ENCODE measurements around the gene CELSR3. TPM values are rescaled to one million over a fixed set of nuclear protein-coding genes. Genes with fewer than 3 reads are reported as not detected.

The CELSR3 gene
- total and polyA plus RNA-seq, 2 donors, result 0.48 to 0.79 TPM

DNA sequence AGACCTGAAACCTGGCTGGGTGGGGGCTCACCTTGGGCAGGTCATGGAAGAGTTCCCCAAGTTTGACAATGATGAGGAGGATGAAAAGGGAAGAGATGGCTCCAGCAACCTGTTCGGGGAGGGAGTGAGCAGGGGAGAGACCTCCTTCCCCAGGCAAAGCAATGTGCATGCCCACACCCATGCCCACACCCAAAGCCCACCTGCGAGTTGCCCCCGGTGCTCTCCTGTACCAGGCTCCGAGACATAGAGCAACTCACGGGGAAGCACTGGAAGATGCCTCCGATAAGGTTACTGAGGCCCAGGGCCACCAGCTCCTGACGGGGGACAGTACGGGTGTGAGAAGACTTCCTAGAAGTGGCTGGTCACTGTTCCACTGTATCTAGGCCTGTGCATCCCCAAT, 32.3 kb downstream of the CELSR3 start:
- no peak overlapping the region for H3K27ac ChIP-seq (ENCODE audit: low read depth)
- no peaks in the 10 kb centered on the region for H3K4me1 ChIP-seq (ENCODE audit: insufficient read depth)
- 95% methylated on average over 8 of the region's 8 CpGs for WGBS
- DNase-seq (ENCODE audit: extremely low spot score), result no peak
- H3K36me3 ChIP-seq (ENCODE audit: insufficient read depth), result no peaks in the 10 kb centered on the region
- H3K4me3 ChIP-seq (ENCODE audit: low read depth, low read length), result no peak overlapping the region

DNA sequence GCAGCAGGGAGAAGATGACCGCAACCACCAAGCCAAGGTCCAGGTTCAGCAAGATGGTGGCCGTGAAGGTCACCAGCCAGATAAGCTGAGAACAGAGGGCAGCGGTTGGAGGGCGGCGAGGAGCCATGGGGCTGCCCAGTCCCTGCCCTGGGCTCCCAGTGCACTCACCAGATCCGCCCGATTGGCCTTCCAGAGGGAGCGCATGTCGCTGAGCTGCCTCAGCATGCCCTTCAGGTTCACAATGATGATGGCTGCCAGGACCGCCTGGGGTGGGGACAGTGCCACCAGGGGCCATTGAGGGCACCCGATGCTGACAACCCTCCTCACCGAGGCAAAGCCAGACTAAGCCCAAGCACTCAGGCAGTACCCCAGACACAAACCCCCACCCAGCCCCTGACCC, 32.8 kb downstream of the CELSR3 start:
- Histone ChIP-seq H3K36me3 (ENCODE audit: insufficient read depth) (no peaks in the 10 kb centered on the region), H3K4me3 (ENCODE audit: low read depth, low read length) (no peak overlapping the region), H3K27ac (ENCODE audit: low read depth) (no peak overlapping the region), H3K4me1 (ENCODE audit: insufficient read depth) (no peaks in the 10 kb centered on the region)
- 96% methylated on average over 12 of the region's 12 CpGs for WGBS
- no peak for DNase-seq (ENCODE audit: extremely low spot score)

DNA sequence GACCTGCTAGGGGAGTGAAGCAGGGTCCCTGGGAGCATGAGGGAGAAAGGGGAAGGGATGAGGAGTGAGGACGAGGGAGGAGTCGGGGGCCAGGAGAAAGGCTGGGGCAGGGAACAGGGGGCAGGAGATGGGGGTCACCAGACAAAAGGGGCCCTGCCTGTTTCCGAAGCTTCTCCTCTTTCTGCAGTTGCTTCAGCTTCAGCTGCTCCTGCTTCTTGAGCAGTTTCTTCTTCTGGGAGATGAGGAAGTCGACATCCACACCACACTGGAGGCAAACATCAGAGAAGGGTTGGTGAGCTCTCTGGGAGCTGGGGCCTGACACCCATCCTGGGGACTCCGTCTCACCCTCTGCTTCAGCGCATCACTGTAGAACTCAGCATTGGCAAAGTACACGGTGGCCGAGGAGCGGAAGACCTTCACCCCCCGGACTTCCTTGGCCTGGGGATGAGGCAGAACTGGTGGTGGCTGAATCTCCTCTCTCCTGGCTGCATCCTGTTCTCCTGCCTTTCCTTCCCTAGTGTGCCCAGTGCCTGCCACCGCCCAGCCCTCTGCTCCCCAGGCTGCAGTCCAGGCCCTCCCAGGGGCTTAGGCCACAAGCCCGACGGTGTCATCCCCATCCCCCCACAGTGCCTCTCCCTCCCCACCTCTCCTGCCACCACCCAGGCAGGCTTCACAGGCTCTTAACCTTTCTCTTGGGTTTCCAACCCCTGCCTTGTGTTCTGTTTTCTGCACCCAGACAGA, 34.2 kb downstream of the CELSR3 start:
- DNase-seq (ENCODE audit: extremely low spot score), result no peak
- no peaks in the 10 kb centered on the region for H3K4me1 ChIP-seq (ENCODE audit: insufficient read depth)
- no peaks in the 10 kb centered on the region for H3K36me3 ChIP-seq (ENCODE audit: insufficient read depth)
- WGBS, result 84% methylated on average over 13 of the region's 13 CpGs
- H3K27ac ChIP-seq (ENCODE audit: low read depth), result no peak overlapping the region
- H3K4me3 ChIP-seq (ENCODE audit: low read depth, low read length), result no peak overlapping the region

DNA sequence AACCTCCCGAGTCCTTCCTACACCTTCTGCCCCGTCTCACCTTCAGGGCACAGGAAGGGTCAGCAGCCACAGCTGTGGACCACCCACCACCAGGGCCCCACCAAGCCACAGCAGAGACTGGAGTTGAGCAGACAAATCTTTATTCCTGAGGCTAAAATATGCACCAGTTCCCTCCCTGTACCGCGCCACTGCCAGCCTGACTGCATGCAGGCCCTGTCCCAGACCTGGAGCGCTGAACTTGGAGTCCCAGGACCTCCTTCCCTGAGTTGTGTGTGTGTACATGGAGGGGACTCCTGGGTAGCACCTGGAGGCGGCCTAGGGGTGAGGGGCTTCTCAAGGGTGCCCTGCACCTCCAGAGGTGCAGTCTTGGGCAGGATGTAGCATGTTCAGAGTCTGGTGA, 37.1 kb downstream of the CELSR3 start:
- Histone ChIP-seq H3K27ac (ENCODE audit: low read depth) (no peak overlapping the region), H3K36me3 (ENCODE audit: insufficient read depth) (no peaks in the 10 kb centered on the region), H3K4me3 (ENCODE audit: low read depth, low read length) (no peak overlapping the region), H3K4me1 (ENCODE audit: insufficient read depth) (no peaks in the 10 kb centered on the region)
- no peak for DNase-seq (ENCODE audit: extremely low spot score)
- WGBS, result 90% methylated on average over 6 of the region's 6 CpGs

DNA sequence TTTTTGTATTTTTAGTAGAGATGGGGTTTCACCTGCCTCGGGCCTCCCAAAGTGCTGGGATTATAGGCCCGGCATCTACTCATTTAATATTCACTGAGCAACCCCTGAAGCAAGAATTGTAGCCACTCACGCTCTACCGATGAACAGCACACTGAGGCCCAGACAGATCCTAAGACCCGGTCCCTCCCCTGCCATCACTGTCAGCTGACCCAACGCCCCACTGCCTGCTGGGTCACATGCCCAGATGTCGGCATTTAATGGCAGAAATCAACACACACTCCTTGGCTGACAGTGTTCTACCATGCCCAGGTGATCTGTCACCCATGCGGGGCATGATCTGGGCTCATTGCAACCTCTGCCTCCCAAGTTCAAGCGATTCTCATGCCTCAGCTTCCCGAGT, 37.9 kb downstream of the CELSR3 start:
- Histone ChIP-seq H3K4me3 (ENCODE audit: low read depth, low read length) (no peak overlapping the region), H3K36me3 (ENCODE audit: insufficient read depth) (no peaks in the 10 kb centered on the region)
- 89% methylated on average over 10 of the region's 10 CpGs for WGBS

DNA sequence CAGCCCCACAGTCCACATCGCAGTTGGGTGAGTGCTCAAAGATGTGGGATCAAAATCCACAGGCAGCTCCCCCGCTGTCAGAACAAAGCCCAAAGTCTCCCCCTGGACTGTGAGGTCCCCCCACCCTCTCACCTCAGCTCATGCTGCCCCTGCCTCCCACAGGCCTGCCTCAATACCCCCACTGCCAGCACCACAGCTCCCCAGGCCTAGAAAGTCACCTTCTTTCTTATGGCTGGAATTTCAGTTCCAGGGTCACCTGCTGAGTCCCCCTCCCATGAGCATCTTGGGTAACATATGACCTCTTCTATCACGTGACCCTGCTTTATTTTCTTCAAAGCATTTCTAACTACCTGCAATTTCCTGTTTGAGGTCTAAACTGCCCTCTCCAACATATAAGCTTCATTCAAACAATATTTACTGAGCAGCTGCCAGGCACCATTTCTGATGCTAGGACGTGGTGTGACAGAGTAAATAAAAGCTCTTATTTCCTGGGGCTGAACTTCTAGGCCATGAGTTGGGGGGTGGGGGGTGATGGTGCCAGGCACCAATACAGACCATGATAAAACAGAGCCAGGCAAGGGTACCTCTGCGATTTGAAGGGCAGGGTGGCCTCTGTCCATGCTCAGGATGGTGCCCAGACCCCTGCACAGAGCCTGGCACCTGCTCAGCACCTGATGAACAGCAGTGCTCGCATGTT, 38.7 kb downstream of the CELSR3 start:
- Histone ChIP-seq H3K27ac (ENCODE audit: low read depth) (no peak overlapping the region), H3K36me3 (ENCODE audit: insufficient read depth) (no peaks in the 10 kb centered on the region), H3K4me1 (ENCODE audit: insufficient read depth) (no peaks in the 10 kb centered on the region), H3K4me3 (ENCODE audit: low read depth, low read length) (no peak overlapping the region)
- no peak for DNase-seq (ENCODE audit: extremely low spot score)
- WGBS, result 74% methylated on average over 6 of the region's 6 CpGs

More for the DNA sequence above, 37.9 kb downstream of the CELSR3 start:
- DNase-seq (ENCODE audit: extremely low spot score), result no peak
- Histone ChIP-seq H3K27ac (ENCODE audit: low read depth) (no peak overlapping the region), H3K4me1 (ENCODE audit: insufficient read depth) (no peaks in the 10 kb centered on the region)

DNA sequence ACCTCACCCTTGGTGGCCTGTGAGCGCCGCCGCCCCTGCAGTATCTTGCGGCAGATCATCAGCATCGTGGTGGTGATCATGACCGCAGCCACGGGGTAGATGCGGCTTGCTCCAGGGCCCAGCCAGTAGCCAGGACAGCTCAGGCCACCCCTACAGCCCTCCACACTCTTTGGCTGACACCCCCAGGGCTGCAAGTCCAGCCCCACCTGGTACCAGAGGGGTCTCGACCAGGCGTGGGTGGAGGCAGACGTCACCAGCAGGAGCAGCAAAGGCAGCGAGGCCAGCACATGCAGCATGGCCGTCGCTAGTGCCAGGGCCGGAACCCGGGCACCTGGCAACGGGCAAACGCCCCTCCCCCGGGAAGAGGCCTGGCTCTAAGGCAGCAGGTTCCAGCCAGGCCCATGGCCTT, 41.2 kb downstream of the CELSR3 start, which contains the start of gene TMEM89:
Gene TMEM89, minus strand, starts transcription at position 309 of the 409 bp plus-strand sequence. Its CDS starts 13 bp downstream, at position 296.
- H3K4me1 ChIP-seq (ENCODE audit: insufficient read depth), result no peaks in the 10 kb centered on the region
- DNase-seq (ENCODE audit: extremely low spot score), result no peak
- H3K4me3 ChIP-seq (ENCODE audit: low read depth, low read length), result no peak within 1 kb of the TSS
- no peaks in the 10 kb centered on the region for H3K36me3 ChIP-seq (ENCODE audit: insufficient read depth)
- H3K27ac ChIP-seq (ENCODE audit: low read depth), result no peak within 1 kb of the TSS
- WGBS, result 92% methylated on average over 19 of the region's 19 CpGs

DNA sequence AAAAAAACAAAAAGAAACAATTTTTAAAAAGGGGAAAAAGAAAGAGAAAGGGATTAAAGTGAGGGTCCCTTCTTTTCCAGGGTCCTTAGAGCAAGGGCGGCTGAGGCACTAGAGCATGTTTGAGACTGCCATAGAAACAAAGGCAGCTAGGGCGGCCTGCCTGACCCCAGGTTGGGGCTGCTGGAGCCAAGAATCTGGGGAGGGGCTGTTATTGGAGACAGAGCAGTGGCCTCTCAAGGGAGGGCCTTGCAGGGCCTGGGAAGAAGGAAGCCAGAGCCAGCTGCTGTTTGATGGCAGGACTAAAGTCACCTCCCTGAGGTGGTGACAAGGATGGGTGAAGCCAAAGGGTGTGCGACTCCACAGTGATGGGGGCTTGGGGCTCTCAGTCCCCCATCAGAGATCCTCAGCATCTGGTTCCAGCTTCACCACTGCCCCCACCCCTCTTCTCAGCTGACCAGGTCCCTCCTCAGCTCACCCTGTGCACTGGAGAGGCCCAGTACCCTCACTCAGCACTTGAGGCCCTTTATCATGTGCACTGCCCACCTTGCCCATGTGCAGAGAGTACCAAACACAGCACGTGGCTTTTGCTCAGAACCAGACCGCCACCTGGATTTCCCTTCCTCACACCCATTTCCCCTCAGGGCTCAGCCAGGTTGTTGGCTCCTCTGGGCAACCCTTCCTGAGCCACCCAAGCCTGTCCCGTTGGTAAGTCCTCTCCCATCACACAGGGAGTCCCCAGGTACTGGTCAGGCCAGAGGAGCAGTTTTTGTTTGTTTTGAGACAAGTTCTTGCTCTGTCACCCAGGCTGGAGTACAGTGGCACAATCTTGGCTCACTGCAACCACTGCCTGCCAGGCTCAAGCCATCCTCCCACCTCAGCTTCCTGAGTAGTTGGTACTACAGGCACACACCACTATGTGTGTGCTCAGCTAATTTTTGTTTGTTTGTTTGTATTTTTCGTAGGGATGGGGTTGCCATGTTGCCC, 42.9 kb downstream of the CELSR3 start:
- DNase-seq (ENCODE audit: extremely low spot score), result no peak
- H3K36me3 ChIP-seq (ENCODE audit: insufficient read depth), result no peaks in the 10 kb centered on the region
- no peak overlapping the region for H3K4me3 ChIP-seq (ENCODE audit: low read depth, low read length)
- no peak overlapping the region for H3K27ac ChIP-seq (ENCODE audit: low read depth)
- 83% methylated on average over 7 of the region's 7 CpGs for WGBS
- H3K4me1 ChIP-seq (ENCODE audit: insufficient read depth), result no peaks in the 10 kb centered on the region

DNA sequence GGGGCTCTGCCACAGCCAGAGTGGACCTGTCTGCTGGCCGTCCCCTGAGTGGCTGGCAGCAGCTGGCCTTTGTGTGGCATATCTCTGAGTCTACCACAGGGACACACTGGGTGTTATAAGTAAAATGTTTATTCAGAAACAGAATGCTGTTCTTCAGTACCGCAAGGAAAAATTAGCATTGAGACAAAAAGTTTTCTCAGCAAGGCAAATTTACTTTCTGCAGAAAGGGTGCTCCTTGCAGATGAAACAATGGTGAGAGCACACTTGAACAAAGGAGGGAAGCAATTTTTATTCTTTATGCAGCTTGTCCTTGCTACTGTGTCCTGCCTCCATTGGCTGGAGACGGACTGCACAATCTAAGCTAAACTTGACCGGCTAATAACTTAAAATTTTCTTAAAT, 45.1 kb downstream of the CELSR3 start:
- no peaks in the 10 kb centered on the region for H3K36me3 ChIP-seq (ENCODE audit: insufficient read depth)
- 95% methylated on average over 4 of the region's 4 CpGs for WGBS
- no peak overlapping the region for H3K27ac ChIP-seq (ENCODE audit: low read depth)
- DNase-seq (ENCODE audit: extremely low spot score), result no peak
- no peaks in the 10 kb centered on the region for H3K4me1 ChIP-seq (ENCODE audit: insufficient read depth)
- H3K4me3 ChIP-seq (ENCODE audit: low read depth, low read length), result no peak overlapping the region

DNA sequence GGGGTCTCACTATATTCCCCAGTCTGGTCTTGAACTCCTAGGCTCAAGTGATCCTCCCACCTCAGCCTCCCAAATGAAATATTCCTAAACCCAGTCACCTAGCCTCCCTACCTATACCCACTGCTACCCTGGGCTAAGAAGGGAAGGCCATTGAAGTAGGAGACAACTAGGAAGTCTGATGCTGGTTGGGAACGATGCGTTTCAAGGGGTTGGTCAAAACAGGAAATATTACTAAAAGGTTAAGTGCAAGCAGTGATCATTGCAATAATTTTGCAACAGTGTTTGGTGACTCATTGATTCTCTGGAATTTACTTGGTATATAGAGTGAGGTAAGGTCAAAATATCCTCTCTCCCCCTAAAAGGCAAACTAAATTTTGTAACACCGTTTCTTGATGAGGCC, 48.6 kb downstream of the CELSR3 start:
- DNase-seq (ENCODE audit: extremely low spot score), result no peak
- H3K27ac ChIP-seq (ENCODE audit: low read depth), result no peak overlapping the region
- 74% methylated on average over 3 of the region's 3 CpGs for WGBS

DNA sequence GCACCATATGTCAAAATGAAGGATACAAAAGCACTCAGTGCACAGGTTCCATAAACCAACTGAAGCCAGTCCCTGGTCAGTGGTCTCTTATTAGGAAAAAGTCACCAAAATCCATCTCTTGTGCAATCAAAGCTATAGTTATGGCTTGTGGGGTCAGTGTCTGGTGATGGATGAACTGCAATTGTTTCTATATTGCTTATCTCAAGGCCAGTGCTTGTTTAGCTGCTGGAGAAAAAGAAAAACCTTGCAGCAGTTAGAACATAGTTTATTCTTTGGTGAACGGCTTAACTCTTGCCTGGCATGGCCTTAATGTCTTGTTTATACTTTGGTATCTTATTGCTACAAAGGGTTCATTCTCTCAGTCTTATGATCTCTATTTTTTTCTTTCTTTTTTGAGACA, 50.4 kb downstream of the CELSR3 start:
- WGBS, result 29% methylated on average over 1 of the region's 1 CpG
- DNase-seq (ENCODE audit: extremely low spot score), result no peak
- no peaks in the 10 kb centered on the region for H3K36me3 ChIP-seq (ENCODE audit: insufficient read depth)
- no peak overlapping the region for H3K4me3 ChIP-seq (ENCODE audit: low read depth, low read length)
- no peaks in the 10 kb centered on the region for H3K4me1 ChIP-seq (ENCODE audit: insufficient read depth)
- no peak overlapping the region for H3K27ac ChIP-seq (ENCODE audit: low read depth)

More for the DNA sequence above, 48.6 kb downstream of the CELSR3 start:
- Histone ChIP-seq H3K4me3 (ENCODE audit: low read depth, low read length) (no peak overlapping the region), H3K36me3 (ENCODE audit: insufficient read depth) (no peaks in the 10 kb centered on the region), H3K4me1 (ENCODE audit: insufficient read depth) (no peaks in the 10 kb centered on the region)

DNA sequence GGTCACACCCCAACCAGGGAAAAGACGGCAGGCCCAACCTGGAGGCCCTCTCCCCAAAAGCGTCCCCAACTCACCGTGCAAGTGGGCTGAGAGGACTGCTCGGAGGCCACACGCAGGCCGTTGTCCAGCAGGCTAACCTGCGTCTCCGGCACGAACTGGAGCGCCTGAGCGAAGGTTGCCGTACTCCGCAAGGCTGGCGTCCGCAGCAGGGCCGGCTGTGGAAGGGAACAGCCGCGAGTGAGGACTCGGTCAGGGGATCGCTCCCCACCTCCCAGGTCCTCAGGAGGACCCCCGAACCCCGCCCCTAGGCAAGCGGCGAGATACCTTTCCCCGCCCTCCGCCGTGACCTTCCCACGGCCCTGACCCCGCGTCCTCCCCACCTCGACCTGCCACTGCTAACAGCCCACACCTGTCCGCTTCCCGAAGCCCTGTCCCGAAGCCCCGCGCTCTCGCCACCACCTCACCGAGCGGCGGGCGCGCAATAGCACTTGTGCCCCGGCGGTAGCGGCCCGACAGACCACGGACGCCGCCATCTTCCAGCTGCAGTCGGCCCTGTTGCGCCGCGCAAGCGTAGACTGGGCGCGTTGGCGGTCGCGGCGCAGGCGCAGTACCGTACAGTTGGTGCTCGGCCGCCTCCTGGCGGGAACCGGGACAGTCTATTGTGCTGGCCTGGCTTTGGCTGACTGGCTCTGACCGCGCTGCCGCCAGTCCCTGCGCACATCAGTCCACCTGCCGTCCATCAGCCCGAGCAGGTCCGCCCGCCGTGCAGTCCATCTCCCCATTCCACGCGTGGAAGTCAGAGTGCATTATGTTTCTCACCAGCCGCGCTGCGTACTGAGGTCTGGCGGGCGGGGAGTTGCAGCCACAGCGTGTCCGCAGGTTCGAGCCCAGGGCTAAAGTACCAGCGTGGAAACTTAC, 53.3 kb downstream of the CELSR3 start, which contains the start of gene UQCRC1:
Gene UQCRC1, minus strand, starts transcription at position 559 of the 918 bp plus-strand sequence. Its CDS starts 26 bp downstream, at position 533.
- H3K27ac ChIP-seq (ENCODE audit: low read depth), result peak within 1 kb of the TSS; percentile 88
- DNase-seq (ENCODE audit: extremely low spot score), result peak; percentile 59
- no peaks in the 10 kb centered on the region for H3K4me1 ChIP-seq (ENCODE audit: insufficient read depth)
- peak within 1 kb of the TSS; percentile 75 for H3K4me3 ChIP-seq (ENCODE audit: low read depth, low read length)
- WGBS, result 2% methylated on average over 86 of the region's 86 CpGs
- peaks cover 2% of the 10 kb centered on the region for H3K36me3 ChIP-seq (ENCODE audit: insufficient read depth)

All from urinary bladder (tissue), 4 donors.